ENCODE measurements around the gene MICAL1. TPM values are rescaled to one million over a fixed set of nuclear protein-coding genes. Genes with fewer than 3 reads are reported as not detected.

The MICAL1 gene
- total and polyA plus RNA-seq, 2 donors (not counting 3 experiments of a cell fraction or from before 2014, with no cell fraction given), result 36.5 to 39.4 TPM

- peaks cover 2 to 12% of the 10 kb centered on the region in 2 experiments for H3K36me3 ChIP-seq (ENCODE audit: control insufficient read depth in 2 of 2, extremely low read depth in 1 of 2, insufficient read depth in 2 of 2, low read length in 2 of 2)
- ChIA-PET CTCF (interaction anchor here (1.5 to 1.6 kb wide), 2 partner anchors 15 to 560 kb away, joined by 3 to 4 read pairs; no protein-coding TSS in a partner anchor), POLR2A (no interaction called here)
- peak overlapping the region; percentile 62 for H3K4me2 ChIP-seq (ENCODE audit: insufficient read depth, low read length)
- dilution Hi-C loops (cut with MboI; ENCODE audit: extremely low pct_ligation_motif_present, low sequenced_read_pairs) (no loop called here), intact Hi-C loops (cut with micrococcal nuclease) (no loop called here)
- H3K9ac ChIP-seq (replicated peaks; ENCODE audit: extremely low read depth, insufficient read depth, low read length), result no peak overlapping the region
- no peaks in the 10 kb centered on the region for H3K9me1 ChIP-seq (replicated peaks; ENCODE audit: control insufficient read depth, extremely low read depth, insufficient read depth, low read length)
- no peak overlapping the region for H2AFZ ChIP-seq (ENCODE audit: low read depth, low read length)
- H3K27me3 ChIP-seq (ENCODE audit: control insufficient read depth in 2 of 2, insufficient read depth in 2 of 2, low read length in 2 of 2), result peaks cover 0 to 3% of the 10 kb centered on the region in 2 experiments
- H3K27ac ChIP-seq (ENCODE audit: insufficient read depth, low read depth, low read length), result no peak overlapping the region
- H3K4me3 ChIP-seq (replicated peaks in 1 of 3; ENCODE audit: insufficient read depth in 1 of 3, low read depth in 1 of 3, low read length in 3 of 3), result no peak overlapping the region
- no peak for TF ChIP-seq MAX (IDR thresholded peaks at IDR 0.05; ENCODE audit: insufficient read depth, insufficient read length)
- no peak for TF ChIP-seq EZH2 (IDR thresholded peaks at IDR 0.05; ENCODE audit: borderline replicate concordance, low read depth, low read length, severe bottlenecking)
- TF ChIP-seq JUN (IDR thresholded peaks at IDR 0.05; ENCODE audit: borderline replicate concordance, insufficient read depth, insufficient read length, low read depth), result no peak
- TF ChIP-seq FOS (IDR thresholded peaks at IDR 0.05; ENCODE audit: borderline replicate concordance, insufficient read depth, low read length), result no peak
- H4K20me1 ChIP-seq (replicated peaks; ENCODE audit: control insufficient read depth, extremely low read depth, insufficient read depth, low read length), result no peaks in the 10 kb centered on the region
- H3K4me1 ChIP-seq (ENCODE audit: control insufficient read depth, extremely low read depth, insufficient read depth, low read length), result peaks cover 26% of the 10 kb centered on the region
- no peak for FAIRE-seq
- no peaks in the 10 kb centered on the region for H3K9me3 ChIP-seq (replicated peaks; ENCODE audit: control insufficient read depth, insufficient read depth, low read length)
- no TSS peak for BruUV-seq (replicated peaks)
- peaks cover 53% of the 10 kb centered on the region for H3K79me2 ChIP-seq (ENCODE audit: control insufficient read depth, insufficient read depth, low read length)
- DNase-seq (ENCODE audit: low read depth, low spot score), result no peak
These were observed 23.5 kb upstream of the MICAL1 start for GRCh38 chr6:109478841-109479624.

DNA sequence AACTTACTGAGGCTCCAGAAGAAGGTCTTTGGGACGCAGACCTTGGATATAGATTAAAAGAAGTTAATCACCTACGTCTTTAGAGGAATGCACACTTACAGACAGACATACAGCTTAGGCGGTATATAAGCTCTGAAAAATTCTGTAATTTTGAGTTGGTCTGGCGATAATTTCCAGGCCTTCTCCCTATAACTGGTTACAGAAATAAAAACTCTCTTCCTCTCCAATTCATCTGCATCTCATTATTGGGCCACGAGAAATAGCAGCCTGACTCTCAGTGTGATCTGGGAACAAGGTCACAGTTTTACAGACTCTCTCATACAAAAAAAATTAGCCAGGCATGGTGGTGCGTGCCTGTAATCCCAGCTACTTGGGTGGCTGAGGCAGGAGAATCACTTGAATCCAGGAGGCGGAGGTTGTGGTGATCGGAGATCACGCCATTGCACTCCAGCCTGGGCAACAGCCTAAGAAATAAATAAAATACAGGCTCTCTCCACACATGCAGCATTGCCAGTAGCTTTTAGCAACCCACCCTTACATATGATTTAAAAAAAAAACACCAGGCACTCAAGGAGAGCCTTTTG lies 22.7 kb upstream of the MICAL1 start:
- H3K4me1 ChIP-seq (ENCODE audit: control insufficient read depth, extremely low read depth, insufficient read depth, low read length), result peaks cover 24% of the 10 kb centered on the region
- POLR2A ChIA-PET, result no interaction called here
- no peaks in the 10 kb centered on the region for H3K27me3 ChIP-seq (ENCODE audit: control insufficient read depth in 2 of 2, insufficient read depth in 2 of 2, low read length in 2 of 2)
- no peaks in the 10 kb centered on the region for H3K9me1 ChIP-seq (replicated peaks; ENCODE audit: control insufficient read depth, extremely low read depth, insufficient read depth, low read length)
- no peak overlapping the region for H3K9ac ChIP-seq (replicated peaks; ENCODE audit: extremely low read depth, insufficient read depth, low read length)
- H3K4me2 ChIP-seq (ENCODE audit: insufficient read depth, low read length), result peak overlapping the region; percentile 62
- no peak overlapping the region for H2AFZ ChIP-seq (ENCODE audit: low read depth, low read length)
- H3K27ac ChIP-seq (ENCODE audit: insufficient read depth, low read depth, low read length), result no peak overlapping the region
- dilution Hi-C loops (cut with MboI; ENCODE audit: extremely low pct_ligation_motif_present, low sequenced_read_pairs), result no loop called here
- no peak for FAIRE-seq
- DNase-seq (ENCODE audit: low read depth, low spot score), result no peak
- CTCF ChIA-PET, result interaction anchor here (1.5 kb wide), 1 partner anchor 14 kb away, joined by 3 read pairs; no protein-coding TSS in a partner anchor
- no peak for TF ChIP-seq MAX (IDR thresholded peaks at IDR 0.05; ENCODE audit: insufficient read depth, insufficient read length)
- TF ChIP-seq POLR2AphosphoS5 (IDR thresholded peaks at IDR 0.05; ENCODE audit: insufficient read depth, low read depth, low read length), result no peak
- no peak for TF ChIP-seq POLR2A (IDR thresholded peaks at IDR 0.05; ENCODE audit: low read depth, low read length)
- no peak for TF ChIP-seq MYC (IDR thresholded peaks at IDR 0.05; ENCODE audit: low read depth, low read length)
- no peak for TF ChIP-seq GATA2 (IDR thresholded peaks at IDR 0.05; ENCODE audit: insufficient read depth, insufficient read length, low read depth, low read length)
- peaks cover 53% of the 10 kb centered on the region for H3K79me2 ChIP-seq (ENCODE audit: control insufficient read depth, insufficient read depth, low read length)
- H4K20me1 ChIP-seq (replicated peaks; ENCODE audit: control insufficient read depth, extremely low read depth, insufficient read depth, low read length), result no peaks in the 10 kb centered on the region
- H3K36me3 ChIP-seq (ENCODE audit: control insufficient read depth in 2 of 2, extremely low read depth in 1 of 2, insufficient read depth in 2 of 2, low read length in 2 of 2), result peaks cover 2 to 12% of the 10 kb centered on the region in 2 experiments
- no TSS peak for BruUV-seq (replicated peaks)
- no peak overlapping the region for H3K4me3 ChIP-seq (replicated peaks in 1 of 3; ENCODE audit: insufficient read depth in 1 of 3, low read depth in 1 of 3, low read length in 3 of 3)
- intact Hi-C loops (cut with micrococcal nuclease), result no loop called here
- H3K9me3 ChIP-seq (replicated peaks; ENCODE audit: control insufficient read depth, insufficient read depth, low read length), result no peaks in the 10 kb centered on the region
